GM21367 (cell line): ENCODE results near the gene PRKX.
"Not testable (repeated sequence)": the region's sequence is repeated elsewhere in the genome, so short reads cannot be mapped to it uniquely, and the experiment has no call there.

ENCODE experiments used
- ATAC-seq: cut with Tn5 transposase; IDR thresholded peaks from one replicate; pipeline ENCODE4 v1.9.1; 2021; ENCODE audit not compliant: unreplicated experiment

PRKX gene

DNA sequence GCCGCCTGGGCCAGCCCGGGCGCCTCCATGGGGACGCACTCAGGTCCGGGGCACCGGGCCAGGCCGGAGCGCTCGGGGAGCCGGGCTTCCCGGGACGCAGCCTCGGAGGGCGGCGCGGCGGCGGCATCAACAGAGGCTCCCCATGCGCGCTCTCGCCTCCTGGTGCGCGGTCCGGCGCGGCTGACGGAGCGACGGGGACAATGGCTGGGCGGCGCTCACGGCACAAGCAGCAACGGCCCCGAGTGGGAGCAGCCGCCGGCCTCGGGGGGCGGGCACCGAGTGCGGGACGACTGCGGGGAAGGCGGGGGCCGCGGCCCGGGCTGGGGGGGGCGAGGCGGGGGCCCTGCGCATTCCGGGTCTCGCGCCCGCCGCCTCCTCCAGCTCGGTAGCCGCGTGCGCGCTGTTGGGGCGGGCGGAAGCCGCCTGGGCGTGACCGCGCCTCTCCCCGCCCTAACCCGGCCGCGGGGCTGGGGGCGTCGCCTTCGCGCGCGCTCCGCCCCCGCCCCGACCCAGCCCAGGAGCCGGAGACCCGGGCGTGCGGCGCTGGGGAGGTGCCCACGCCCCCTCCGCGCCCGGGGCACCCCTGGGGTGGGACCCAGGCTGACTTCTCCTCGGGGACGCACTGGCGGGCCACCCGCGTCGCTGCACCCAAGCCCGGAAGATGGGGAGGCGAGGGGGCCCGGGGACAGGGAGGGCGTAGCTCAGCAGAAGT lies at the start of gene PRKX:
Gene PRKX (minus strand): TSS at position 425 of the 712 bp plus-strand sequence. CDS start 396 bp downstream, at position 29.
- peak; percentile 72 for ATAC-seq

DNA sequence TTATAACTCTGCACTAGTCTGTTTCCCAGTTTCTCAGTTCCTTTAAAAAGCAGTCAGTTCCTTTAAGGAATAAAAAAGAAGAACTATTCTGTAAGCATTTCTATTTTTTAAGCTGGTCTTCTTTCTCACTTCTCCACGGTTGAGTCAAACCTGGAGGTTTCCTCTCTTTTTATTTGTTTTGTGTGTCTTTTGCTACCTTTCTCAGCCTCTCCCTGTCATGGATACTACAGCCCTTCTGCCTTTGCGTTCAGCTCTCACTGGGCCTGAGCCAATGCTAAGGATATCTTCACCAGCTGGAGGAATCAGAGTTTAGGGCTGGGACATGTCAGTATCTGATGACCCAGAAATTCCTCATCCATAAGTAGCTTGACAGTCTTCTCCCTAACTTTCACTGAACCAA lies 49.7 kb upstream of the PRKX start:
- no peak for ATAC-seq

DNA sequence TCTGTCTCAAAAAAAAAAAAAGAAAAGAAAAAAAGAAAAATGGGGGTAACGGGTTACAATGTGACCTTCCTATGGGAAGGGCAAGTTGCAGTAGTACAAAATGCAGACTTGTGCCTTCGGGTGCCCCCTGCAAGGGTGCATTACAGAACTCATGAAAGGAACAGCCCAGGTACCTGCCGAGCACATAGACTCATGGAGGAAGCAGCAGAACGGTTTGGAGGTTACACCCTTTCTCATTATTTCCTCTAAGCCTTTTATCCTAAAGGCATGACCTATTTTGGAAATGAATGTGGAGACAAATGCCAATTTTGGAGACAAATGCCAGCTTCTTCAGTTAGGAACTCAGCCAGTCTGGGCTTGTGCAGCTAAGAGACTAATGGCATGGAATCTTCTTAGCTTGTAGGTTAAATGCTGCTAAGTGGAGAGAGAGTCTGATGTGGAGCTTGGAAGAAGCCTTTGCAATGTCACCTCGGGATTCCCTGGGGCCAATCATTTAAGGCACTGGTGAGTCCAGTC lies 44.1 kb upstream of the PRKX start:
- no peak for ATAC-seq

- no peak for ATAC-seq
These were observed 34.7 kb upstream of the PRKX start for GRCh38 chrX:3748052-3748559.

DNA sequence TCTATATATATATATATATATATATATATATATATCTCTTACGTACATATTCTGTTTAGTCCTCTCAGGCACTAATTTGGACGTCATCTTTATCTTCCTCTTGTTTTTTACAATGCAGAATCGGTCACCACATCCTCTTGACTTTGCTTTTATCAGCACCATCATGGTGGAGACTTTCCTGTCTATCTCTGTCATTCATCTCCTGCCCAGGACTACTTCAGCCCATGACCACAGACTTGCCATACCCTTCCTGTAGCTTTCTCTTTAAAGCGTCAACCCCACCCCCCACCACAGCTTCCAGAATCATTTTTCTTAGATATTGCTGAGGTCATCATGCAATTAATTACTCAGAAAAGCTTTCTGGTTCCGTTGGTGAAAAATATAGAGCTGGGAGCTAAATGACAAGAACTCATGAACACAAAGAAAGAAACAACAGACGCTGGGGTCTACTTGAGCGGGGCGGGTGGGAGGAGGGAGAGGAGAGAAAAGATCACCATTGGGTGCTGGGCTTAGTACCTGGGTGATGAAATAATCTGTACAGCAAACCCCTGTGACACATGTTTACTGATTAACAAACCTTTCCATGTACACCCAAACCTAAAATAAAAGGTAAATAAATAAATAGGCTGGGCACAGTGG lies 30.5 kb upstream of the PRKX start:
- no peak for ATAC-seq

GRCh38 chrX:3740946-3741345 lies 27.5 kb upstream of the PRKX start:
- ATAC-seq: not testable (repeated sequence)

DNA sequence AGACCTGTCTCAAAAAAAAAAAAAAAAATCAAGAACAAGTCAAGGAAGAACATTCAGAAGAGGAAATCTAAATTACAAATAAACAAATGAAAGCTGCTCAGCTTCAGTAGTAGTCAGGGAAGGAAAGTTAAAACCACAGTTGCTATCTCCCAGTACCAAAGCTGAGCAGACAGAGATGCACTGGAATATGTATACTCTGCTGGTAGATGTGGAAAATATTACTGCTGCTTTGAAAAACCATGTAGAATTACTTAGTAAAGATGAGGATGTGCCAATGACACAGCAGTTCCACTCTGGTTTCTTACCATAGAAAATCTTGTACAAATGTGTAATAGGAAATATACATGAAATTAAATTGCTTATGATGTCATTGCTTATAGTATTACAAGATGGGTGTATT lies 25.1 kb upstream of the PRKX start:
- no peak for ATAC-seq

- ATAC-seq: not testable (repeated sequence)
These were observed 23.1 kb upstream of the PRKX start for GRCh38 chrX:3736536-3736935.

DNA sequence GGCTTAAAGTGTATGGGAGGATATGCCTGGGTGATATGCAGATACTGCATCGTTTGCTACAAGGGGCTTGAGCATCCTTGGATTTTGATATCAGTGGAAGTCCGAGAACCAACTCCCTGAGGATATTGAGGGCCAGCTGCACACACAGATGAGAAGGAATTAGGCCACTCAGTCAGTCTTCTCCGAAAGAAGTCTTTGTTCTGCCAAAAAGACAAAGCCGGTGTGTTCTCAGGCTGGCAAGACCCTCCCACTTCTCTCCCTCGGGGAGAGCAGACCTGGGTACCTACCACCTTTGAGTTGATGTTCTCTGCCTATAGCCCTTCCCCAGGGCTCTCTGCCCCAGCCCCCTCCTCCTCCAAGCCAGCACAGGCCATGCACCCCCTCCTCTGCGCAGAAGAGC lies 22.4 kb upstream of the PRKX start:
- ATAC-seq: not testable (repeated sequence)

- not testable (repeated sequence) for ATAC-seq
These were observed 21.0 kb upstream of the PRKX start for GRCh38 chrX:3734456-3734855.

DNA sequence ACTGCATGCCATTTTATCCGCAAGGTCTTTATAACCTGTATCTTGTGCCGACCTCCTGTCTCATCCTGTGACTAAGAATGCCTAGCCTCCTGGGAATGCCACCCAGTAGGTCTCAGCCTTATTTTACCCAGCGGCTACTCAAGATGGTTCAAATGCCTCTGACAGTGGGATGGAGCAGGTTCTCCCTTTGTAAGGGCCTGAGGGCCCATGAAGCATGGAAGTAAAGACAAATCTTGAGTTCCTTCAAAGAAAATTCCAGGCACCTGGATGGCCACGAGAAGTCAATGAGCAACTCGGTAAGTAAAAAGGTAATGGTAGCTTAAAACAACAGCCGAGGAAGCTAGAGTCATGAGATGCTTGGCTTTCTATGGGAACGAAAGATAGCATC lies 19.6 kb upstream of the PRKX start:
- no peak for ATAC-seq

- not testable (repeated sequence) for ATAC-seq
These were observed 19.0 kb upstream of the PRKX start for GRCh38 chrX:3732326-3733042.

GRCh38 chrX:3728454-3728853 lies 15.0 kb upstream of the PRKX start:
- no peak for ATAC-seq

GRCh38 chrX:3723460-3723859 lies 10.0 kb upstream of the PRKX start:
- ATAC-seq: not testable (repeated sequence)

GRCh38 chrX:3717742-3718420 lies 4.4 kb upstream of the PRKX start:
- ATAC-seq: no peak

GRCh38 chrX:3715921-3716320 lies 2.5 kb upstream of the PRKX start:
- ATAC-seq: no peak

- ATAC-seq: not testable (repeated sequence)
These were observed 1.4 kb upstream of the PRKX start for GRCh38 chrX:3714706-3715479.

GRCh38 chrX:3713937-3714434 lies 537 bp upstream of the PRKX start:
- ATAC-seq: no peak

DNA sequence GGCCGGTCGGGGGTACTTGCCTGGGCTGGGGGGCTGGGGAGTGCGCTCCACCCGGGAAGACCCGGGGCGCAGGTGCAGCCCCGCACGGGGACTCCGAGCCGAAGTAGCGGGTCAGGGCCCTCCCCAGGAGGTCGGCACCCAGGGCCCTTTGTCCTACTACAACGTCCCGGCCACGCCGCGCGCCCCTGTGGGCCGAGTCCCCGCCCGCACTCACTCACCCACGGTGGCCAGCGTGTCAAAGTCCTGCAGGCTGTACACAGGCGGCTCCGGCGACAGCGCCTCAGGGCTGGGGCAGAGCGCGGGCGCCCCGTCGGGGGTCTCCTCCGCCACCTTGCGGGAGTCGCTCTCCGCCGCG lies 602 bp downstream of the PRKX start:
- ATAC-seq: peak; percentile 10
